HG02970 (cell line): ENCODE data around the gene PGC.
"Not testable (repeated sequence)": the region's sequence is repeated elsewhere in the genome, so short reads cannot be mapped to it uniquely, and the experiment has no call there.

ENCODE experiments used
- ATAC-seq: cut with Tn5 transposase; IDR thresholded peaks from one replicate; pipeline ENCODE4 v1.9.1; 2021; ENCODE audit warnings: mild to moderate bottlenecking, moderate library complexity, moderate number of reproducible peaks; ENCODE audit not compliant: unreplicated experiment, low FRiP score

PGC gene

GRCh38 chr6:41777551-41778285, 30.5 kb upstream of the PGC start:
- no peak for ATAC-seq

DNA sequence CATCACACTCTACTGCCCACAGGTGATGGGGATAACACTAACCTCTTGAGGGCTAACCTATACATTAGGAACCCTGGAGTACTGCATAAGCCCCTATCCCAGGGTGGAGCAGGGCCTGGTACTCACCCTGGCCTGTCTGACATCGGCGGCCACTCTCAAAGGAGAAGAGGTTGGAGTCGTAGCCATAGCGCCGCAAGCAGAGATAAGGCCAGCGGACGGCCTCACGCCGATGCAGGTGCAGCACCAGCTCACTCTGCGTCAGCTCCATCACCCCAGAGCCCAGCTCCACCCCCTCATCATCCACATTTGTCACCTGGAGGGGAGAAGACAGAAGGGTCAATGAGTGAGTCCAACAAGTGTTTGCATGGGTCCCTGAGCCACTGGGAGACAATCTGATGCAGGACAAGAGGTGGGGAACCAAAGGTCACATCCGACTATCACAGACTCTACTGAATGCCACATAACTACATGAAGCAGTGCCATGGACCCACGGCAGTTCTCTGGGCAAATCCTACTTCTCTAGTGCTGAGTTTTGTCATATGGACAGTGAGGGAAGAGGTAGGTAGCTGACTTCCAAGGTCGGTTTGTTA, 28.2 kb upstream of the PGC start:
- ATAC-seq, result no peak

GRCh38 chr6:41774841-41775240, 27.6 kb upstream of the PGC start:
- no peak for ATAC-seq

DNA sequence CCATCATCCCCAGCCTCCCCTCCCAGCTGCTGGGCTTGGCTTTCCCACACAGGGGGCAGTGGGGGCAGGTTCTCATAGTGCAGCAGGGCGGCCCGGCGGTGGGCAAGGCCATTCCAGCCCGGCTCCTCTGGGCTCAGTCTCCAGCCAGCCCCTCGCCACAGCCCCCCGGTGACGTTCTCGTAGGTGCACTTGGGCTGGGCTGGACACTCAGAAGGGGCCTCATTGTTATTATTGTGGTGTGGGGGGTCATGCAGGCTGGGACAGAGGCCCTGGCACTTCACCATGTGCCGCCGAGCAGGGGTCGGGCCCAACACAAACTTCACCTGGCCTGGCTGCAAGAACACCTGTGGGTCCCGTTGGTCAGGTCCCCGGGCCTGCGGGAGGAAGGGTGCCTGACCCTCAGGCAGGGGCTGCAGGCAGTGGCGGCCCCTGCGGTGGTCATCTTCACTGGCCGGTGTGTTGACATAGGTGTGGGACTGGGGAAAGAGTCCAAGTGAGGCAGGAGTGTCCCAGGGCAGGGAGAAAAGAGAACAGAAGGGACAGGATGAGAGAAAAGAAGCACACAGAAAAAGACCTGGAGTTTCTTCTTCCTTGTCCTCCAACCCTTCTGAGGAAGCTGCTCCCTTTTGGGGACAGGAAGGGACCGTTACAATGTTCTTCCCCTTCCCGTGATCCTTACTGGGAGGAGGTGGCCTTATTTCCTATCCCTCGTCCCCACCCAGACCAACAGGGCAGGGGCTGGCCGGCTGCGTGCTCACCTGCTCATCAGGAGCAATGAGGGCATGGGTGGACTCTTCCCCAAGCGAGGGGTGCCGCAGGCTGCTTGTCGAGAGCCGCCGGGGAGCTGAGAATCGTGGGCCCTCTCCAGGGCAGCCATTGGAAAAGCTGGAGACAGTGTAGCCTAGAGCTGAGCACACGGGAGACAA, 24.1 kb upstream of the PGC start:
- ATAC-seq, result no peak

DNA sequence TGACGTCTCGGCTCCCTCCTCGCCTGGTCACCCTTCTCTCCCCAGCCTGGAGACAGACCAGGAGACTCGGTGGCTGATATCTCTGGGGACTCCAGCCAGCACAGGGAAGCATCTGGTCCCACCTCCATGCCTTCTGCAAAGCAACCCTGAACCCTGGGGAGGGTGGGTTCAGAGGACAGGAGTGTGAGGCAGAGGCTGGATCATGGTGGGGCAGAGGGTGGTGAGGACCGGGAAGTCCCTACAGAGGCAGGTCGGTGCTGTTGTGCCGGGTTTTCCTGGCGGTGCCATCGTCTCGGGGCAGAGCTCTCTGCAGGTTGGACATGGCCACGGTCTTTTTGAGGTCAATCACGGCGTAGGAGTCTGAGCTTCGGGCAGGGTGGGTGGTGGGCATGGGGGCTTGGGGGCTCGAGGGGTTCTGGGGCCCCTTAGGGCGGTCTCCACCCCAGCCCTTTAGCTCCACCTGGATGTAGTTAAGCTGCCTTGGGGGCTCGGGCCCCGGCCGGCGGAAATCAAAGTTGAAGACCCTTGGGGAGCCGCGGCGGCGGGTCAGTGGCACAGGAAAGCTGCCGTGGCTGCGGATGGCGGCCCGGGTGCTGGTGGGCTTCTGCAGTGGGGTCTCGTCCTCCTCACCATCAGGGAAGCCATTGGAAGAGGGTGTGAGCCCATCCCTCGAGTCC, 23.3 kb upstream of the PGC start:
- ATAC-seq, result no peak

DNA sequence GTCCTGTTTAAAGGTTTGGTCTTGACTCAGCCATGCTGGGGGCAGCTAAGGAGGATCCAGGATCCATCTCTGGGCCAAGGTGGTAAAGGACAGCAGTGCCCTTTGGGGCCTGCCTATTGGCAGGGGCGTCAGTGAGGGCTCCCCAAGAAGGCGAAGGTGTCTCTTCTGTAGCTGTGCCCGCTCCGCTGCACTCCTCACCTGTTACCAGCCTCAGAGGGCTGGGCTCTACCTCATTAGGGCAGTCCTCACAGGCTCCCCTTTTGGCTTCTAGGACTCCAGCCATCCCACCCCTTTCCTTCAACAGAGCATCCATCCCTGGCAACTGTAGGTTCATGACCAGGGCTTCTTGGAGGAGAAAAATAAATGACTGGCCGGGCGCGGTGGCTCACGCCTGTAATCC, 22.2 kb upstream of the PGC start:
- ATAC-seq, result no peak

GRCh38 chr6:41768545-41769308, 21.5 kb upstream of the PGC start:
- no peak for ATAC-seq

DNA sequence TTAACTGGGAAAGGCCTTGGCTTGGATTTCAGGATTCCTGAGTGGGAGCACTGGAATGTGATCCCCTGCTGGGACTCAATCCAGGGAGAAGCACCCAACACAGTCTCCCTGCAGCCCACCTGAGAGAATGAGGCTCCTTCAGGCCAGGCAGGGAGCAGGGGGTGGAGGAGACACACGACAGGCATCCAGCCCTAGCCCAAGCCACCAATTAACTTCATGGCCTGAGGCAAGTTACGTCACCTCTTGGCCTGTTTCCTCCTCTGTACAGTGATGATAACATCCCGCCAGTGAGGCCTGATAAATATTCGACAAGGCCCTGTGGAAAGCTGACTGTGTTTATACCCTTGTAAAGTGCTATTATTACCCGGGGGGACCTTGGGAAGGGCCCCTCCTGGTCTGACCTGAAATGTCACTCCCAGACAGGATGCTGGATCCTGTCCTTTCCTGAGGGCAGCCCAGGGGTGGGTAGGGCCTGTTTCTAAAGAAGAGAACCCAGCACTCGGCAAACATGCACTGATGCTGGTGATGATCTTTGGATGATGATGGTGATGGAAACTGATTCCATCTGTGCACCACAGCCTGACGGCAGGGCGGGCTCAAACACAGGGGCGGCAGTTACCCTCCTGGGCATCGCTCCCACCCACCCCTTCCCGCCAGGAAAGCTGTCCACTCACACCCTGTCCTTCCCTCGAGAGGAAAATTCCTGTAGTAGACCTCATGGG, 20.1 kb upstream of the PGC start:
- ATAC-seq, result no peak

DNA sequence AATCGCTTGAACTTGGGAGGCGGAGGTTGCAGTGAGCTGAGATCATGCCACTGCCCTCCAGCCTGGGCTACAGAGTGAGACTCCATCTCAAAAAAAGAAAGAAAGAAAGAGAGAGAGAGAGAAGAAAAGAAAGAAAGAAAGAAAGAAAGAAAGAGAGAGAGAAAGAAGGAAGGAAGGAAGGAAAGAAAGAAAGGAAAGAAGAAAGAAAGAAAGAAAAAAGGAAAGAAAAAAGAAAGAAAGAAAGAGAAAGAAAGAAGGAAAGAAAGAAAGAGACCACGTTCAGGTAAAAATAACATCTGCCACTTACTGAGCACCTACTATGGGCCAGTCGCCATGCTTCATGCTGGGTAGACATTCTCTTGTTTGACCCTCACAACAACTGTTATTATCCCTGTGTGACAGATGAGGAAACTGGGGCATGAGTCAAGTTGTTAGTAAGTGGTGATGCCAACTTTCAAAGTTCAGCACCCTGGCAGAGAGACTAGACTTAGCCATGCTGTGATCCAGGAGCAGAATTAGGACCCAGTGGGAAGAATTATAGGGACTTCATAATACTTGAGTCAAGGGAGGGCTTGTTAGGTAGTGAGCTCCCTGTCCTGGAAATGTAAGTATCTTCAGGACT, 19.0 kb upstream of the PGC start:
- ATAC-seq, result not testable (repeated sequence)

- ATAC-seq, result no peak
Observed at GRCh38 chr6:41763470-41763869, 16.3 kb upstream of the PGC start.

DNA sequence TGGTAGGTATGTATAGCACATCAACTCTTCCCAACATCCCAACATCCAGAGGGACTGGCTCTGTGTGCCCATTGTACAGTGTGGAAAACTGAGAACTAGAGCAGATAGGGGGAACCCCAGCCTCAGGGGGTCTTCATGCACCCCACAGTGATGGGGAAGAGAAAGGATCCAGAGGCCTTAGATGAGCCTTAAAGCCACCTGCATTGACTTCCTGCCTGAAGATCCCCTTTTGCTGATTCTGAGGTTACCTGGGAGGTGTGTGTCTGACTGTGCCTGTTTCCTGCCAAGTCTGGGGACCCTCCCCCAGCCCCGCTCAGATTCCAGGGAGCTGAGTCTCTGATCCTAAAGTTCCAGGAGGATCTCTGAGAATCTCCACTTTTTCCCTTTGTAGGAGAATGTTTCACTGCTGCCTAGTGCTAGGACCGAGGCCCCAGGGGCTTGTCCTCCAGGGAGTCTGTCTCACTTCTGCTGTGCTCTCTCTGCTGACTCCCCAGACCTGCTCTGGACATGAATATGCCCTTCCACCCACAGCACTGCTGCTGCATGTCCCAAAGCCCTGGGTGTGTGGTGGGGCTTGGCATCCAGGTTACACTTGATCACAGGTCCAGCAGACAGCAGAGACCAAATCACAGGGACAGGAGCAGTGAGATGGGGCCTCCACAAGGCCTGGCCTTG, 12.8 kb upstream of the PGC start:
- ATAC-seq, result no peak

DNA sequence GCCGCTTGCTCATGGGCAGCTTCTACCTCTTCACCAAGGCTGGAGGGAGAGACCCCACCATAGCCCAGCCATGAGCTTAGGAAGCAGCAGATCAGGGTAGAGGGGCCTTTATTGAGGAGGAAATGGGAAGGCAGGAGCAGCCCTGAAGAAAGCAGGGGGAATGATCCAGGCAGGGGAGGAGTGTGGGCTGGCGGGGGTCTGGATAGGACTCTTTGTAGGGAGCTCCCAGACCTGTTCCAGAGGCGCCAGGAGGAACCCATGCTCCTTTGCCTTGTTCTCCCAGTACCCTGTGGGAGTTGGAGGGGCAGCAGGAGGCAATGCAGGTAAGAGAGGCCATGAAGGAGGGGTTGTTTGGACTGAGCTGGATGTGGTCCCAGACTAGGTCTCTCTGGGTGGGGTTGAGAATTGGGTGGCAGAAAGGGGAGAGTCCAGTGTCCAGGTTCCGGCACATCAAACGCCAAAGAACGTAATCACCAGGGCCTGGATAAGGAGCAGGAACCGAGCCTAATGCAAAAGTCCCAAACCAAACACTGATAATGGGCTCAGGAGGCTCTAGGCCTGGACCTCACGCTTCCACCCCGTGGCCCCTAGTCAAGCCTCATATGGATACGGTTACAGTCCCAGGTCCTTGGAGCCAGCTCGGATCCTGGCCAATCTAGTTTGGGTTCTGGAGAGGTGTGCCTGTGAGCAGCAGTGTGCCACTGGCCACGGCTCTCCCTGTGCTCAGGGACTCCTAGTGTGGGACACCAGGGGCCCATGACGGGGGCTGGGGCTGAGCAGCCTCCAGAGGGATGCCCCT, 12.1 kb upstream of the PGC start:
- no peak for ATAC-seq

GRCh38 chr6:41758641-41759035, 11.4 kb upstream of the PGC start:
- ATAC-seq, result no peak

DNA sequence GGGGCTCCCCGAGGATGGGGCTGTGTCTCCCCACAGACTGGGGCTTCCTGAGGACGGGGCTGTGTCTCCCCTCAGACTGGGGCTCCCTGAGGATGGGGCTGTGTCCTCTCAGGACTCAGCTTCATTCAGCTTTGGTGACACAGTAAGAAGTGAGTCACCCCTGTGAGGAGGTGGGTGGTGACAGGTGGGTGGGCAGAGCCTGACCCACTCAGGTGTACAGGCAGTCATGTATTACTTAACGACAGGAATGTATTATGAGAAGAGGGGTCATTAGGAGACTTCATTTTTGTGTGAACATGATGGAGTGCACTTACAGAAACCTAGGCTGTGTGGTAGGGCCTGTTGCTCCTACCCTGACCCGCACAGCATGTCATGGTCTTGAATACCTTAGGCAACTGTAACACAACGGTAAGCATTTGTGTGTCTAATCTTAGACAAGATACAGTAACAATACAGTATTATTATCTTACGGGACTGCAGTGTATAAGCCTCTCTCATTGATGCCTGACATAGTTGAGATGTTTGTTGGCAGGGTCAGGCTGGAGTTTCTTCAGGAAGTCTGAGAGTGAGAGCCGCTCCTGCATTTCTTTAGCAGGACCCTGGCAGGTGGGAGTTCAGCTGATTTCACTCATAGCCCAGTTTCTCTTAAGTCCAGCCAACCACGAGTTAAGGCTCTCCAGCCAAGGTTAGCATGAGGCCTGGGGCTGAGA, 10.9 kb upstream of the PGC start:
- ATAC-seq, result no peak

GRCh38 chr6:41757271-41757670, 10.1 kb upstream of the PGC start:
- no peak for ATAC-seq

DNA sequence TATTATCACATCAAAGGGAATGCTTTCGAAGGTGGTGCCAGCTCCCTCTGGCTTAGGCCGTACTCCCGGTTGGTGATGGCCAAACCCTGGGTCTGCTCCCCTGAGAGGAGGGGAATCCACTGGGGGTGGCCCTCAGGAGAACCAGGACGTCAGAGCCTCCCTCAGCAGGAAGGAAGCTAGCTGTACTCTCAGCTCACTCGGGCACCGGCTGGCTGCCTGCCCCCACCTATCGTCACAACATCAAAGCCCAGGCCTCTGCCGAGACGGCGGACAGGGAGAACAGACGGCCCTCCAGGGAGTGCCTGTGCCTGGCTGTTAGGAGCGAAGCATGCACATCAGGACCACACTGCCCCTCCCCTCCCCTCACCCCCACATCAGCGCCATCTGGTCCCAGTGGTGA, 9.2 kb upstream of the PGC start:
- no peak for ATAC-seq

DNA sequence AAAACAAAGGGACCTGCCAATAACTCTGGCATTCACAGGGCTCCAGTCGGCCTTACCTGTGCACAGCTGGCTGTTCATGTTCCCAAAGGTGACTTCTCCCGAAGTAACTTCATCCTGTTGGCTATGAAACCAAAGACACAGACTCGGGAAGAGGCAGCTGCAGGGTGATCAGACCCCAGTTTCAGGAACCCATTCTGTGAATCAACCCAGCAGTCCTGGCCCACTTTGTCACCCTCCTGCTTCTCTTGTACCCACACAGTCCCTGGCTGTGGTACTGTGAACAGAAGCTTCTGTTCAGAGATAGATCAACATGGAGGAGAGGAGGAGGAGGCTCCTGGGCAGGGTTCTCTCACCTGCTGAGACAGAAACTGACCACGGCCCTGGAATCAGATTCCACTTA, 8.7 kb upstream of the PGC start:
- ATAC-seq, result no peak
